ENCODE measurements around the gene ROBO3.

Gene ROBO3

GRCh38 chr11:124892750-124893454 is 27.7 kb downstream of the ROBO3 start:
- DNase-seq (ENCODE audit: low read depth in 2 of 2) = no peak

- DNase-seq (ENCODE audit: low read depth in 2 of 2) = no peak
Observed at GRCh38 chr11:124893781-124894401, 28.7 kb downstream of the ROBO3 start.

- no peak for DNase-seq (ENCODE audit: low read depth in 2 of 2)
Observed at GRCh38 chr11:124894606-124895430, 29.6 kb downstream of the ROBO3 start.

- no peak for DNase-seq (ENCODE audit: low read depth in 2 of 2)
Observed at GRCh38 chr11:124895471-124895971, 30.3 kb downstream of the ROBO3 start.

GRCh38 chr11:124896071-124896750 is 31.0 kb downstream of the ROBO3 start:
- no peak for DNase-seq (ENCODE audit: low read depth in 2 of 2)

- DNase-seq (ENCODE audit: low read depth in 2 of 2) = no peak
Observed at GRCh38 chr11:124896821-124897391, 31.7 kb downstream of the ROBO3 start.

- no peak for DNase-seq (ENCODE audit: low read depth in 2 of 2)
Observed at GRCh38 chr11:124897674-124898262, 32.5 kb downstream of the ROBO3 start, which contains the start of gene ROBO4. Gene ROBO4, minus strand, starts transcription at chr11:124897865. Its CDS starts 70 bp downstream, at chr11:124897795.

GRCh38 chr11:124898263-124898680 is 33.0 kb downstream of the ROBO3 start:
- no peak for DNase-seq (ENCODE audit: low read depth in 2 of 2)

GRCh38 chr11:124898711-124899110 is 33.5 kb downstream of the ROBO3 start:
- no peak for DNase-seq (ENCODE audit: low read depth in 2 of 2)

GRCh38 chr11:124899383-124900145 is 34.3 kb downstream of the ROBO3 start:
- no peak for DNase-seq (ENCODE audit: low read depth in 2 of 2)

- DNase-seq (ENCODE audit: low read depth in 2 of 2) = no peak
Observed at GRCh38 chr11:124900464-124900863, 35.2 kb downstream of the ROBO3 start.

GRCh38 chr11:124902616-124903015 is 37.4 kb downstream of the ROBO3 start:
- DNase-seq (ENCODE audit: low read depth in 2 of 2) = no peak

GRCh38 chr11:124915541-124916369 is 50.5 kb downstream of the ROBO3 start:
- no peak for DNase-seq (ENCODE audit: low read depth in 2 of 2)

- no peak for DNase-seq (ENCODE audit: low read depth in 2 of 2)
Observed at GRCh38 chr11:124916370-124916710, 51.1 kb downstream of the ROBO3 start.

- no peak for DNase-seq (ENCODE audit: low read depth in 2 of 2)
Observed at GRCh38 chr11:124917115-124917637, 51.9 kb downstream of the ROBO3 start.

GRCh38 chr11:124918950-124919349 is 53.7 kb downstream of the ROBO3 start, which contains the start of gene HEPN1:
Gene HEPN1, plus strand, starts transcription at chr11:124919250.
- no peak for DNase-seq (ENCODE audit: low read depth in 2 of 2)

GRCh38 chr11:124919898-124920297 is 54.7 kb downstream of the ROBO3 start:
- DNase-seq (ENCODE audit: low read depth in 2 of 2) = no peak

- DNase-seq (ENCODE audit: low read depth in 2 of 2) = no peak
Observed at GRCh38 chr11:124920356-124920755, 55.1 kb downstream of the ROBO3 start.
